Peyer's patch (tissue), 4 donors: ENCODE measurements around the gene IP6K1.

Source experiments
- POLR2A ChIP-seq, 2 donors: fragments of 450-650 bp; IDR thresholded peaks; one replicate each; pipeline ENCODE4 v1.5.1; 2017; ENCODE audit warnings: antibody characterized with exemption in 2 of 2, mild to moderate bottlenecking in 2 of 2, moderate library complexity in 2 of 2
- TF ChIP-seq, protein P1 (sequence below), 6 experiments: fragments of 450-650 bp in 4 of 6; fragments of 200-600 bp in 2 of 6; sonication (generic) in 1 of 6; IDR thresholded peaks; one replicate each; pipeline ENCODE4 v1.5.1; 2017 to 2019; ENCODE audit warnings: antibody characterized with exemption in 6 of 6, mild to moderate bottlenecking in 3 of 6, moderate library complexity in 1 of 6

- TF ChIP-seq, protein P1, sequence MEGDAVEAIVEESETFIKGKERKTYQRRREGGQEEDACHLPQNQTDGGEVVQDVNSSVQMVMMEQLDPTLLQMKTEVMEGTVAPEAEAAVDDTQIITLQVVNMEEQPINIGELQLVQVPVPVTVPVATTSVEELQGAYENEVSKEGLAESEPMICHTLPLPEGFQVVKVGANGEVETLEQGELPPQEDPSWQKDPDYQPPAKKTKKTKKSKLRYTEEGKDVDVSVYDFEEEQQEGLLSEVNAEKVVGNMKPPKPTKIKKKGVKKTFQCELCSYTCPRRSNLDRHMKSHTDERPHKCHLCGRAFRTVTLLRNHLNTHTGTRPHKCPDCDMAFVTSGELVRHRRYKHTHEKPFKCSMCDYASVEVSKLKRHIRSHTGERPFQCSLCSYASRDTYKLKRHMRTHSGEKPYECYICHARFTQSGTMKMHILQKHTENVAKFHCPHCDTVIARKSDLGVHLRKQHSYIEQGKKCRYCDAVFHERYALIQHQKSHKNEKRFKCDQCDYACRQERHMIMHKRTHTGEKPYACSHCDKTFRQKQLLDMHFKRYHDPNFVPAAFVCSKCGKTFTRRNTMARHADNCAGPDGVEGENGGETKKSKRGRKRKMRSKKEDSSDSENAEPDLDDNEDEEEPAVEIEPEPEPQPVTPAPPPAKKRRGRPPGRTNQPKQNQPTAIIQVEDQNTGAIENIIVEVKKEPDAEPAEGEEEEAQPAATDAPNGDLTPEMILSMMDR (IDR thresholded peaks at IDR 0.05) = no peak
- TF ChIP-seq POLR2A (IDR thresholded peaks at IDR 0.05) = no peak
Measured at GRCh38 chr3:49787536-49787935, 1.2 kb upstream of the IP6K1 start.
